LNCAP (cell line): ENCODE measurements around the gene DPH5.

ENCODE experiments used
- TF ChIP-seq, protein P1 (sequence below): fragments of 450-650 bp; IDR thresholded peaks from 2 replicates; pipeline ENCODE4 v1.5.1; 2017; ENCODE audit warnings: mild to moderate bottlenecking

DPH5 gene

GRCh38 chr1:101043776-101044175 lies 18.2 kb upstream of the DPH5 start:
- TF ChIP-seq, protein P1, sequence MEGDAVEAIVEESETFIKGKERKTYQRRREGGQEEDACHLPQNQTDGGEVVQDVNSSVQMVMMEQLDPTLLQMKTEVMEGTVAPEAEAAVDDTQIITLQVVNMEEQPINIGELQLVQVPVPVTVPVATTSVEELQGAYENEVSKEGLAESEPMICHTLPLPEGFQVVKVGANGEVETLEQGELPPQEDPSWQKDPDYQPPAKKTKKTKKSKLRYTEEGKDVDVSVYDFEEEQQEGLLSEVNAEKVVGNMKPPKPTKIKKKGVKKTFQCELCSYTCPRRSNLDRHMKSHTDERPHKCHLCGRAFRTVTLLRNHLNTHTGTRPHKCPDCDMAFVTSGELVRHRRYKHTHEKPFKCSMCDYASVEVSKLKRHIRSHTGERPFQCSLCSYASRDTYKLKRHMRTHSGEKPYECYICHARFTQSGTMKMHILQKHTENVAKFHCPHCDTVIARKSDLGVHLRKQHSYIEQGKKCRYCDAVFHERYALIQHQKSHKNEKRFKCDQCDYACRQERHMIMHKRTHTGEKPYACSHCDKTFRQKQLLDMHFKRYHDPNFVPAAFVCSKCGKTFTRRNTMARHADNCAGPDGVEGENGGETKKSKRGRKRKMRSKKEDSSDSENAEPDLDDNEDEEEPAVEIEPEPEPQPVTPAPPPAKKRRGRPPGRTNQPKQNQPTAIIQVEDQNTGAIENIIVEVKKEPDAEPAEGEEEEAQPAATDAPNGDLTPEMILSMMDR, result no peak

DNA sequence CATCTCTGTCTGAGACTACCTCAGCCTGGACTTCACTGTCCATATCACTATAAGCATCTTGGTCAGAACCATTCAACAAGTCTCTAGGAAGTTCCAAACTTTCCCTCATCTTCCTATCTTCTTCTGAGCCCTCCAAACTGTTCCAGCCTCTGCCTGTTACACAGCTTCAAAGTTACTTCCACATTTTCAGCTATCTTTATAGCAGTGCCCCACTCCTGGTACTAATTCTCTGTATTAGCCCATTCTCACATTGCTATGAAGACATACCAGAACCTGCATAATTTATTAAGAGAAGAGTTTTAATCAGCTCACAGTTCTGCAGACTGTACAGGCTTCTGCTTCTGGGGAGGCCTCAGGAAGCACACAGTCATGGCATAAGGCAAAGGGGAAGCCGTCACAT lies 15.7 kb upstream of the DPH5 start:
- TF ChIP-seq, protein P1, result no peak

GRCh38 chr1:101040666-101041065 lies 15.1 kb upstream of the DPH5 start:
- TF ChIP-seq, protein P1, result no peak

GRCh38 chr1:101039245-101039644 lies 13.7 kb upstream of the DPH5 start:
- TF ChIP-seq, protein P1, result no peak

- TF ChIP-seq, protein P1, result no peak
These were observed 11.7 kb upstream of the DPH5 start for GRCh38 chr1:101037316-101037715.

GRCh38 chr1:101033017-101033416 lies 7.4 kb upstream of the DPH5 start:
- TF ChIP-seq, protein P1, result no peak

DNA sequence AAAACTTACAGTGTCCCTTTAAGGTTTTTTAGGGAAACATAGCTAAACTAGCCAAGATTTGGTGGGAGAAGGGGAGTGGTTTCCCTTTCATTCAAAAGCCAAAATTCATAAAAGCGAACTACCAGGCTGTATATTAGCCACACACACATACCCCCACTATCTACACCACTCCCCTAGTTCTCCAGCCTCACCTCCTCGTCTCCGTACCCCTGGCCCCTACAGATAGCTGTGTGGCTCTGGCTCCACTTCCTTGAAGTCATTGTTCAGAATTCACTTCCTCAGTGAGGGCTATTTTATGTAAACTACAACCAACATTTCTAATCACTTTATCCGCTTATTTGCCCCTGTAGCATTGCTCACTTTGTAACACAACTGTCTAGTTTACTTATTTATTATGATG lies 5.3 kb upstream of the DPH5 start:
- TF ChIP-seq, protein P1, result no peak

DNA sequence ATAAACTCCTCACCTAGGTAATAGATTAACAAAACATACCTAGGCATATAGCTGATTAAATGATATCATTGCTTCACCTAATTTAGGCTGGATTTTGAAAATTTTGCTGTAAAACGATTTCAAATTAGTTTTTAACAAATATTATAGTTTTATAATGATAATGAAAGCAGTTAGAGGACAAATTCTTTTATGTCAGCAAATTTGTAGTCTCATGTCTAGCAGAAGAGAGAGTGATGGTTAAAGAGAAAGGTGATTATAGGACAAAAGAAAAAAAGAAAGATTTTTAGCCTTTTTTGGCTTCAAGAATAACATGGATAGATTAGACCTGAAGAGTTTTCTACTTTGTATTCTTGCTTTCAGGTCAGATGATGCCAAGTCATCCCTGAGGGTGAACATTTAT lies 3.6 kb upstream of the DPH5 start:
- TF ChIP-seq, protein P1, result no peak
